ENCODE measurements around the gene MYO1E.

DNA sequence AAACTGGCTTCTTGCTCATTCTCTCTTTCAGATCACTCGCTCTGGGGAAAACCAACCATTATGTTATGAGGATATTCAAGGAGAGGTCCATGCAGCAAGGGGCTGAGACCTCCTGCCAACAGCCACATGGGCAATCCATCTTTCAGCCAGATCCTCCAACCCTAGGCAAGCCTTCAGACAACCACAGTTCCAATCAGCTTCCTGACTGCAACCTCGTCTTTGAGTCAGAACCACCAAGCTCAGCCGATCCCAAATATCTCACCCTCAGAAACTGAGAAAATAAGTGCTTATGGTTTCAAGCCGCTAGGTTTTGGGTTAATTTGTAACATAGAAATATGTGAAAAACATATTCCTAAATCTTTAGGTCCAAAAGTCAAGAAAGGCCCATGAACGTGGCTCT, 155.8 kb downstream of the MYO1E start:
- TF ChIP-seq, protein P1, sequence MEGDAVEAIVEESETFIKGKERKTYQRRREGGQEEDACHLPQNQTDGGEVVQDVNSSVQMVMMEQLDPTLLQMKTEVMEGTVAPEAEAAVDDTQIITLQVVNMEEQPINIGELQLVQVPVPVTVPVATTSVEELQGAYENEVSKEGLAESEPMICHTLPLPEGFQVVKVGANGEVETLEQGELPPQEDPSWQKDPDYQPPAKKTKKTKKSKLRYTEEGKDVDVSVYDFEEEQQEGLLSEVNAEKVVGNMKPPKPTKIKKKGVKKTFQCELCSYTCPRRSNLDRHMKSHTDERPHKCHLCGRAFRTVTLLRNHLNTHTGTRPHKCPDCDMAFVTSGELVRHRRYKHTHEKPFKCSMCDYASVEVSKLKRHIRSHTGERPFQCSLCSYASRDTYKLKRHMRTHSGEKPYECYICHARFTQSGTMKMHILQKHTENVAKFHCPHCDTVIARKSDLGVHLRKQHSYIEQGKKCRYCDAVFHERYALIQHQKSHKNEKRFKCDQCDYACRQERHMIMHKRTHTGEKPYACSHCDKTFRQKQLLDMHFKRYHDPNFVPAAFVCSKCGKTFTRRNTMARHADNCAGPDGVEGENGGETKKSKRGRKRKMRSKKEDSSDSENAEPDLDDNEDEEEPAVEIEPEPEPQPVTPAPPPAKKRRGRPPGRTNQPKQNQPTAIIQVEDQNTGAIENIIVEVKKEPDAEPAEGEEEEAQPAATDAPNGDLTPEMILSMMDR (IDR thresholded peaks at IDR 0.05): no peak
- no peak for TF ChIP-seq POLR2A (IDR thresholded peaks at IDR 0.05)

All from uterus (tissue), 2 donors.